AG09309 (cell line): ENCODE measurements around the gene DNAH12.

Experiments
- DNase-seq: peaks from one replicate; pipeline ENCODE4 v3.0.0-alpha.2; 2010; ENCODE audit warnings: low read depth
- H3K4me3 ChIP-seq: 2 replicates; pipeline ENCODE4 v1.5.1; 2011; ENCODE audit warnings: mild to moderate bottlenecking, low read depth, low read length, moderate library complexity; ENCODE audit not compliant: control insufficient read depth
- TF ChIP-seq, protein P1 (sequence below): IDR thresholded peaks from 2 replicates; pipeline ENCODE4 v1.5.1; 2011; ENCODE audit warnings: mild to moderate bottlenecking, low read depth, low read length, inconsistent platforms; ENCODE audit not compliant: insufficient read depth, control insufficient read depth; ENCODE audit errors: missing control alignments

DNAH12 gene

GRCh38 chr3:57420001-57420400, 124.1 kb downstream of the DNAH12 start:
- TF ChIP-seq, protein P1, sequence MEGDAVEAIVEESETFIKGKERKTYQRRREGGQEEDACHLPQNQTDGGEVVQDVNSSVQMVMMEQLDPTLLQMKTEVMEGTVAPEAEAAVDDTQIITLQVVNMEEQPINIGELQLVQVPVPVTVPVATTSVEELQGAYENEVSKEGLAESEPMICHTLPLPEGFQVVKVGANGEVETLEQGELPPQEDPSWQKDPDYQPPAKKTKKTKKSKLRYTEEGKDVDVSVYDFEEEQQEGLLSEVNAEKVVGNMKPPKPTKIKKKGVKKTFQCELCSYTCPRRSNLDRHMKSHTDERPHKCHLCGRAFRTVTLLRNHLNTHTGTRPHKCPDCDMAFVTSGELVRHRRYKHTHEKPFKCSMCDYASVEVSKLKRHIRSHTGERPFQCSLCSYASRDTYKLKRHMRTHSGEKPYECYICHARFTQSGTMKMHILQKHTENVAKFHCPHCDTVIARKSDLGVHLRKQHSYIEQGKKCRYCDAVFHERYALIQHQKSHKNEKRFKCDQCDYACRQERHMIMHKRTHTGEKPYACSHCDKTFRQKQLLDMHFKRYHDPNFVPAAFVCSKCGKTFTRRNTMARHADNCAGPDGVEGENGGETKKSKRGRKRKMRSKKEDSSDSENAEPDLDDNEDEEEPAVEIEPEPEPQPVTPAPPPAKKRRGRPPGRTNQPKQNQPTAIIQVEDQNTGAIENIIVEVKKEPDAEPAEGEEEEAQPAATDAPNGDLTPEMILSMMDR: no peak
- no peak for DNase-seq
- H3K4me3 ChIP-seq: no peak overlapping the region

- no peak overlapping the region for H3K4me3 ChIP-seq
- DNase-seq: no peak
- TF ChIP-seq, protein P1: no peak
Measured at GRCh38 chr3:57411715-57412114, 132.4 kb downstream of the DNAH12 start.

GRCh38 chr3:57409471-57409870, 134.7 kb downstream of the DNAH12 start:
- no peak overlapping the region for H3K4me3 ChIP-seq
- TF ChIP-seq, protein P1: no peak
- DNase-seq: no peak

DNA sequence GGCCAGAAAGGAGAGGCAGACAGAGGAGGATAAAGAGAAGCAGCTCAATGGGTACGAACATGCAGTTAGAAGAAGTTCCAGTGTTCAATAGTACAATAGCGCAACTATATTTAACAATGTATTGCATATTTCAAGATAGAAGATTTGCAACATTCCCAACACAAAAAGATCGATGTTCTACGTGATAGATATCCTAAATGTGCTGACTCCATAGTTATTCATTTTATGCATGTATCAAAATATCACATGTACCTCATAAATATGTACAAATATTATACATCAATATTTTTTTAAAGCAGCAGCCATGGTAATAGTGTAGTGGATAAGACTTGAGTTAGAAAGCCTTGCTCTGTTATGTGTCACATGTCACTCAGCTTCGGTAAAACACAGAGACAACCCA, 141.5 kb downstream of the DNAH12 start:
- no peak overlapping the region for H3K4me3 ChIP-seq
- TF ChIP-seq, protein P1: no peak
- no peak for DNase-seq

GRCh38 chr3:57397175-57398026, 146.7 kb downstream of the DNAH12 start:
- no peak overlapping the region for H3K4me3 ChIP-seq
- DNase-seq: peak; percentile 1
- TF ChIP-seq, protein P1: peak; percentile 89

DNA sequence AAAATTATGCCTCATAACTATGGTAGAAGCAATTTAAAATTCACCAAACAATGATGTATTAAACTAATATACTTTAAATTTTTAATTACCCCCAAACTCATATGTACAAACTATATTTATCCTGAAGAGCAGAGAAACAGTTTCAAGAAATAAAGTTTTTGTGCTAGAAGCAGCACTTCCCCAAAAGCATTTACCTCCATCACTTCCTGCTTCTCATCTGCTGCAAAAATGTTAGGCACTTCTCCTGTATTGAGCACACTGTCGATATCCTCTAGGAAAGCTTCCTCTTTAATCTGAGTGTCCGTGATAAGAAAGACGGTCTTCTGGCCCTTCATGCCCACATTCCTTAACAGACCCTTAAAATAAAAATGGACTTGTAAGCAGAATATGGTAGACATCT, 150.2 kb downstream of the DNAH12 start:
- no peak for DNase-seq
- H3K4me3 ChIP-seq: no peak overlapping the region
- TF ChIP-seq, protein P1: no peak
